ENCODE data around the gene ASIC4. TPM values are rescaled to one million over a fixed set of nuclear protein-coding genes. Genes with fewer than 3 reads are reported as not detected.

The ASIC4 gene
- total and polyA plus RNA-seq, 9 of the 15 experiments (the other 6 are each of a cell fraction or from before 2014, with no cell fraction given): 0.07 to 19.2 (median 4.8) TPM

- TF ChIP-seq NR3C1 (CRISPR knock-in tag; IDR thresholded peaks at IDR 0.05): no peak
- no peak for TF ChIP-seq HDGF (IDR thresholded peaks at IDR 0.05)
- TF ChIP-seq NUFIP1 (IDR thresholded peaks at IDR 0.05; ENCODE audit: partially characterized antibody): no peak
- TF ChIP-seq STAT5A (IDR thresholded peaks at IDR 0.05; ENCODE audit: borderline replicate concordance, low read length): no peak
- TF ChIP-seq UBTF (IDR thresholded peaks at IDR 0.05; ENCODE audit: borderline replicate concordance in 1 of 2, low read depth in 2 of 2, low read length in 2 of 2): no peak
- no peak for TF ChIP-seq HDAC8 (tag; IDR thresholded peaks at IDR 0.05)
- TF ChIP-seq RBM34 (IDR thresholded peaks at IDR 0.05; ENCODE audit: borderline replicate concordance, insufficient read depth, low read length): no peak
- no peak for TF ChIP-seq ETV1 (tag; conservative IDR thresholded peaks at IDR 0.05; ENCODE audit: low read depth)
- no peak for TF ChIP-seq PCBP1 (IDR thresholded peaks at IDR 0.05; ENCODE audit: low read depth, low read length, poor library complexity, severe bottlenecking)
- TF ChIP-seq POLR2H (tag; IDR thresholded peaks at IDR 0.05; ENCODE audit: low read depth): no peak
- TF ChIP-seq NEUROD1 (IDR thresholded peaks at IDR 0.05; ENCODE audit: borderline replicate concordance, low read depth, low read length, partially characterized antibody): no peak
- no peak for TF ChIP-seq E2F5 (CRISPR knock-in tag; IDR thresholded peaks at IDR 0.05)
Observed at GRCh38 chr2:219557791-219558785, 43.8 kb downstream of the ASIC4 start (continued).

Measured in K562 (cell line).